Measurements from ENCODE around the gene ALKBH7.
"Not testable (repeated sequence)": the region's sequence is repeated elsewhere in the genome, so short reads cannot be mapped to it uniquely, and the experiment has no call there.

The ALKBH7 gene

DNA sequence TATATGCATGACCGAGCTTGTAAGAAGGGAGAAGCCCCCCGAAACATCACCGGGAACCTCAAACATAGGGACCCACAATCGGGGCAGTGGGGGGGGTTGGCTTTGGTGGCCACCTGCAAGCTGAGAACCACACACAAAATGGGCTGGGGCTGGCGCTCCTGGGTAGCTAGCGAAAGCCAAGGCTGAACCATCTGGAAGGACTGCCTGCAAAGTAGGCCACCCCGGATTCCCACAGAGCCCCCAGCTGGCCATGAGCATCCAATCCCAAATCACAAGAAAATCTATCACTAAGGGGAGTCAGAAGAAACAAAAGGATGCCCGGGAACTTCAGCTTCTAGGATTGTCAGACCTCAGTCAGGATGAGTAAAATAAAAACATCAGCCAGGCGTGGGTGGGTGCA lies 5.9 kb downstream of the ALKBH7 start:
- H3K9me3 Mint-ChIP-seq, result no peaks in the 10 kb centered on the region
- no peak overlapping the region for H3K27ac Mint-ChIP-seq
- peaks cover 4% of the 10 kb centered on the region for H3K4me1 Mint-ChIP-seq (ENCODE audit: low read depth)
- peaks cover 61% of the 10 kb centered on the region for H3K36me3 Mint-ChIP-seq (ENCODE audit: low read depth)
- H3K4me3 Mint-ChIP-seq, result no peak overlapping the region
- DNase-seq, result no peak
- no peaks in the 10 kb centered on the region for H3K27me3 Mint-ChIP-seq

DNA sequence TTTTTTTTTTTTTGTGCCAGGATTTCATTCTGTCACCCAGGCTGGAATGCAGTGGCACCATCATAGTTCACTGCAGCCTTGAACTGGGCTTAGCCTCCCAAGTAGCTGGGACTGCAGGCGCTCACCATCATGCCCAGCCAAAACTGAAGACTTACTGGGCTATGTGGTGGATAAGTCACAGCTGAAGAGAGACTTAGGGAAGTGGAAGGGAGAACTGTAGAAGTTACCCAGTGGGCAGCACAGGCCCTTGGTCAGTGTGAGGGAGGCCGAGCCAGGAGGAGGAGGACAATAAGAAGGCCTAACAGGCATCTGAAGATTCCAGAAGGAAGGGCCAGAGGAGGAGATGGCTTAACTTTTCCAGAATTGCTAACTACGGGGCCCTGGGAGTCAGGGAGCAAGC lies 7.2 kb downstream of the ALKBH7 start:
- Mint-ChIP-seq H3K9me3 (no peaks in the 10 kb centered on the region), H3K4me1 (ENCODE audit: low read depth) (no peaks in the 10 kb centered on the region), H3K36me3 (ENCODE audit: low read depth) (peaks cover 70% of the 10 kb centered on the region), H3K4me3 (no peak overlapping the region), H3K27me3 (no peaks in the 10 kb centered on the region), H3K27ac (no peak overlapping the region)
- DNase-seq, result no peak

DNA sequence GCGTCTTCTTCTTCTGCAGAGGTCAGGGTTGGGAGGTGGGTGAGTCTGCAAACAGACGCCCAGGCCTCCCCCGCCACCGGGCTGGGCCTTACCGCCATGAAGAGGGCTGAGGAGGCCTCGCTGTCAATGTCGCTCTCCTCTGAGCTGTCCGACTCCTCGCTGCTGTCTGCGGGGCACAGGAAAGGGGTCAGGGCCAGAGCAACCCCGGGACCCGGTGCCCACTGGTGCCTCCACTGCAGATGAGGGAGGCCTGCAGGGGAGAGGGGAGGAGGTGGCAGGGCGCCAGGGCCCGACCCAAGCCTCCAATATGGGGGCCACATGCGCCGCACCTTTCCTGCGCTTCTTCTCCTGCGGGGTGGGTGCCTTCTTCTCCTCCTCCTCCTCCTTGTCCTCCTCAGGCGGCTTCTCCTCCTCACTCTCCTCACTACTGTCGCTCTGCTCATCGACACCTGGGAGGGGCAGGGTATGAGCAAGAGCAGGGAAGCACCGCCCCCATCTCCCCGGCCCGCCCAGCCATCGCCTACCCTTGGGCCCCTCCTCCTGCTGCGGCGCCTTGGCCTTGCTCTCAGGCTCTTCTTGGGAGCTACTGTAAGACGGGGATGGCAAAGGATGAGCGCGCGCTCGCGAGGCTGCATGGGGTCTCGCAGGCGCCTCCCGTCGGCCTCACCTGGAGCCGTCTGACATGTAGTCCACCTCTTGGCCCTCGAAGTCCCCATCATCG lies 8.6 kb downstream of the ALKBH7 start:
- peaks cover 82% of the 10 kb centered on the region for H3K36me3 Mint-ChIP-seq (ENCODE audit: low read depth)
- H3K9me3 Mint-ChIP-seq, result no peaks in the 10 kb centered on the region
- H3K4me1 Mint-ChIP-seq (ENCODE audit: low read depth), result no peaks in the 10 kb centered on the region
- H3K4me3 Mint-ChIP-seq, result no peak overlapping the region
- DNase-seq, result no peak
- H3K27me3 Mint-ChIP-seq, result no peaks in the 10 kb centered on the region
- H3K27ac Mint-ChIP-seq, result no peak overlapping the region

DNA sequence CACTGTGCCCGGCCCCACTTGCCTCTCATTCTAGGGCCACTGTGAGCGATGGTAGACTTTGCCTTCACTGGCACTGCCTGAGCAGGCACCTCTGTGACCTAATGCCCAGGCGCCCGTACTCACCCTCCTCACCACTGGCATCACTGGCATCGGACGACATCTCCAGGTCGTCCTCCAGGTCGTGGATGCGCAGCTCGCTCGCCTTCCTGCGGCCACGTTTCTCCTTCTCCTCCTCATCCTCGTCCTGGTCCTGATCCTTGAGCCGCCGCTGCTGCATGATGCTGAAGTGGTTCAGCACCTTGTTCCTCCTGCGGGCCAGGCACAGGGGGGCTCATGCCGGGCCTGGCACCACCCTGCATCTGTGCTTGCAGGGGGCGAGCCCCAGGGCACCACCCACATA lies 10.6 kb downstream of the ALKBH7 start:
- no peak overlapping the region for H3K27ac Mint-ChIP-seq
- peaks cover 92% of the 10 kb centered on the region for H3K36me3 Mint-ChIP-seq (ENCODE audit: low read depth)
- no peak for DNase-seq
- H3K9me3 Mint-ChIP-seq, result no peaks in the 10 kb centered on the region
- H3K4me1 Mint-ChIP-seq (ENCODE audit: low read depth), result peaks cover under 1% of the 10 kb centered on the region
- no peaks in the 10 kb centered on the region for H3K27me3 Mint-ChIP-seq
- no peak overlapping the region for H3K4me3 Mint-ChIP-seq

DNA sequence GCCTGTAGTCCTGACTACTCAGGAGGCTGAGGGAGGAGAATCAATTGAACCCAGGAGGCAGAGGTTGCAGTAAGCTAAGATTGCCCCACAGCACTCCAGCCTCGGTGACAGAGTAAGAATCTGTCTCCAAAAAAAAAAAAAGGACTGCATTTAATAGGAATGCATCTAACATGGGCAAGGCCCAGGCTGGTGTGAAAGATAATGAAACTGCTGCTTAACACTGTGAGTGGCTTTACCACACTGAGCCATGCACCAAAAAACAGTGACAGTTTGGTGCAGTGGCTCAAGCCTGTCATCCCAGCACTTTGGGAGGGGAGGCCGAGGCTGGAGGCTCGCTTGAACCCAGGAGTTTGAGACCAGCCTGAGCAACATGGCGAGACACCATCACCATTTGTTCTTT lies 11.8 kb downstream of the ALKBH7 start:
- Mint-ChIP-seq H3K4me3 (no peak overlapping the region), H3K27me3 (no peaks in the 10 kb centered on the region), H3K27ac (no peak overlapping the region), H3K9me3 (no peaks in the 10 kb centered on the region), H3K4me1 (ENCODE audit: low read depth) (peaks cover 3% of the 10 kb centered on the region), H3K36me3 (ENCODE audit: low read depth) (peaks cover 91% of the 10 kb centered on the region)
- DNase-seq, result no peak

DNA sequence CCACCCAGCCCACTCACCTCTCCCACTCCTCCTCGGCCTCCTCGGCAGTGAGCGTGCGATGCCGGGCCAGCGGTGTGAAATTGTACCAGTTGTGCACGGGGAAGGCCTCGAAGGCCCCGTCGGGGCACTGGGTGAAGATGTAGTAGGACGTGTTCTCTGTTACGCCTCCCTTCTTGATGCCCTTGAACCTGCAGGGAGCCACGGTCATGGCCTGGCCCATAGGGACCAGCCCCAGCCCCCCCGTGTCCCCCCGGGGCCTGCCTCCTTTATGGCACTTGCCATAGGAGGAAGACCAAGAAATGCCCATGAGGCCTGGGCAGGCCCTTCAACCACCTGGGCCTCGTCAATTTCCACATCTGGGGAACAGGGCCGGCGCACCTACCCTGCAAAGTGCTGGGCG lies 14.8 kb downstream of the ALKBH7 start:
- no peak overlapping the region for H3K27ac Mint-ChIP-seq
- peaks cover 16% of the 10 kb centered on the region for H3K4me1 Mint-ChIP-seq (ENCODE audit: low read depth)
- DNase-seq, result no peak
- peaks cover 89% of the 10 kb centered on the region for H3K36me3 Mint-ChIP-seq (ENCODE audit: low read depth)
- no peak overlapping the region for H3K4me3 Mint-ChIP-seq
- no peaks in the 10 kb centered on the region for H3K9me3 Mint-ChIP-seq
- H3K27me3 Mint-ChIP-seq, result no peaks in the 10 kb centered on the region

DNA sequence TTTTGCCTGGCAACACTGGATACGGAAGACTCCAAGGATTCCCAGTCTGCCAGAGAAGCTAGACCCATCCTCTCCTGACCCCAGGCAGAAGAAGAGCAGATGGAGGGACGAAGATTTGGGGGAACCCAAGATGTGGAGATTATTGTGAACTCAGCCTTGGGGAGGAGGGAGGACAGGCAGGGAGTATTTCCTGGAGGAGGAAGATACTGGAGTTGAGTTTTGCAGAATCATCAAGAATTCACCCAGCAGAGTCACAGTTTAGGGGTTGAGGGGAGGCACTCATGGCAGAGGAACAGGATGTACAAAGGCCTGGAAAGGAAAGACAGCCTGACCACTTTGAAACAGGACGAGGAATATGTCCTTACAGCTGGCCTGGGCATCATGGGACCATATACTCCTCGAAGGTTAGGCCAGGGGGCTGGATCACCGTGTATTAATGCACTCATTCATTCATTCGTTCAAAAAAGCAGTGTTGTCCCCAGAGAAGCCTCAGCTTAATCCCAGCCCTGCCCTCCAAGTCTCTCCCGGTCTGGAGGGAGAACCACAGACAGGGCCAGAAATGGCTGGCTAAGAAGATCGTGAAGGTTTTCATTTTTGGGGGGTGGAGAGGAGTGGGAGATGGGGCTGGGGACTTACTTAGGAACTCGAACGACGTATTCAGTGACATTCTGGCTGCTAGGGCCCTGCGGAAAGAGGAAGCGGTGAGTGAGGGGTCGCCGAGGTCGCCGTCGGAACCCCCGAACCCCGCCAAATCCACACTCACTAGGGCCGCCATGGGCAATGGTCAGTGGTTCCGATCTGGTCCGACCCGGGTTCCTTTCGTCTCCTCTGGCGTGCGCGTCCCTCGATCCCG lies 19.9 kb downstream of the ALKBH7 start:
- Mint-ChIP-seq H3K4me1 (ENCODE audit: low read depth) (peaks cover 33% of the 10 kb centered on the region), H3K36me3 (ENCODE audit: low read depth) (peaks cover 54% of the 10 kb centered on the region), H3K9me3 (no peaks in the 10 kb centered on the region), H3K27me3 (no peaks in the 10 kb centered on the region), H3K27ac (peak overlapping the region; percentile 99), H3K4me3 (peak overlapping the region; percentile 98)
- no peak for DNase-seq

DNA sequence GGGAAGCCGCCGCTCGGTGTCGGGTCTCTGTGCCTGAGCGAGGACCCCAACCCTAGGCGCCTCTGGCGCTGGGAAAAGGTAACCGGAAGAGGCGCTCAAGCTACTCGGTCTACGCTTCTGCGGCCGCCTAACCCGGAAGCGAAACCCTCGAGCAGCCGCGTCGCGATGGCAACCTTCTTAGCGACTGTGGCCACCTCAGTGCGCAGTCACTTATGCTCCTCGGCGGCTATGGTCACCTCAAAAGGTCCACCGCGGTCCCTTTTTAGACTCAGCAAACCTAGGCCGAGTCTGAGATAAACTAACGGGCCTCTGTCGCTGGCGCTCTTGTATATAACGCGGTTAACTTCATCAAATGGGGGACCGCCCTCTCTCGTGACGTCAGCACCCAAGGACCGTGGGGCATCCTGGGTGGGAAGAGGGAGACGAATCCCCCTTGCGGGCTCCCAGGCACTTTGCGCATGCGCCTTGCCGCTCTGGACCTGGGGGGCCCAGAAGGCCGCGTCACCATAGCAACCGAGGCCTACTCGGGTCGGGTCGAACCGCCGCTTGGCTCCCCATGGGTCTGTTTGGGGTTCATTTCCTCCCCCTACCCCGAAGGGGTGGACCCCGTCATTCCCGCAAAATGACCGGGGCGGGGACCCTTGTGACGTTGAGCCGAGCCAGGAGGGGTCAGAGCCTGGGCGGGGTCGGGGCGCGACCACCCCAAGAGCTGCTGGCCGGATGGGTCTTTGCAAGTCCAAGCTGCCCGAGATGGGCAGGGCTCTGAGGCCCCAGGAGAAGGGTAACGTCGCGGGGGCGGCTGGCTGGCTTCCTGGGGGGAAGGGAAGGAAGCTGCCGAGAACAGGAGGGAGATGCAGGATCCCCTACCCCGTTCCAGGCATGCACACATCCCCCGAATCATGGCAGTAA lies 20.7 kb downstream of the ALKBH7 start, which contains the start of gene GTF2F1:
GTF2F1 (minus strand) TSS at position 91 of the 909 bp plus-strand sequence. CDS start 169 bp downstream, outside the sequence.
- Mint-ChIP-seq H3K27me3 (no peaks in the 10 kb centered on the region), H3K27ac (peak within 1 kb of the TSS; percentile 99)

DNA sequence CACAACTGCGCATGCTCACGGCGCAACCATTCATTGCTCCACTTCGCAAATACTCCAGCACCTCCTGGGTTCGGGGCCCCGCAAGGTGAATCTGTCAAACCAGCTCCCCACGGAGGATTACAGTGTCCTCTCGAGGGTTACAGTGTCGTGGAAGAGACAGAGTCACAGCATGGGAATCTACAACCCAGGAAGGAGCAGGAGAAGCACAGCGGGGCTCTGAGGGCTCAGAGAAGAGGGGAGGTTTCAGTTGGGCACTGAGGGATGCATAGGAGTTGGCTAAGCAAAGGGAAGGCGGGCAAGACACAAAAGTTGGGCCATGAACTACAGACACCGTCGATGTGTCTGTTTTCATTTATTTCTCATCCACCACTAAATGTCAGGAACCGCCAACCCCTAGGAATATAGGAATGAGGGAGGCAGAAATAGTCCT lies 21.4 kb downstream of the ALKBH7 start:
- Mint-ChIP-seq H3K9me3 (no peaks in the 10 kb centered on the region), H3K27ac (peak overlapping the region; percentile 99), H3K36me3 (ENCODE audit: low read depth) (peaks cover 38% of the 10 kb centered on the region), H3K27me3 (no peaks in the 10 kb centered on the region), H3K4me3 (peak overlapping the region; percentile 98), H3K4me1 (ENCODE audit: low read depth) (peaks cover 30% of the 10 kb centered on the region)
- no peak for DNase-seq

More for the DNA sequence above, 20.7 kb downstream of the ALKBH7 start, which contains the start of gene GTF2F1:
- H3K4me1 Mint-ChIP-seq (ENCODE audit: low read depth), result peaks cover 32% of the 10 kb centered on the region
- no peaks in the 10 kb centered on the region for H3K9me3 Mint-ChIP-seq
- DNase-seq, result peak; percentile 95
- peaks cover 45% of the 10 kb centered on the region for H3K36me3 Mint-ChIP-seq (ENCODE audit: low read depth)
- H3K4me3 Mint-ChIP-seq, result peak within 1 kb of the TSS; percentile 98

DNA sequence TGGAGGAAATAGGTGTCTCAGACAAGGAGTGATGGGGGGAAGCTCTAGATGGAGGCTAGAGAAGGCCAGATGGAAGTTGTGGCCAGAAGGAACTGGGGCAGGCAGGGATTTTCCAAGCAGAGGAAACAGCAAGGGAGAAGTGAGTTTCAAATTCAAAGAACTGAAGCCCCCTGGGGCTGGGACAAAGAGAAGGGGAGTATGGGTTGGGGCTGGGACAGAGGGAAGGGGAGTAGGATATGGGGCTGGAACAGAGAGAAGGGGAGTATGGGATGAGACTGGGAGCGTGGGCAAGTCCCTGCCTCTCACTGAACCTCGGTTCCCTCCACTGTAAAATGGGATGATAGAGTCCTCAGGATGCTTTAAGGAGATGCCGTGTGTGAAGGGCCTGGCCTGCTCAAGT lies 22.2 kb downstream of the ALKBH7 start:
- H3K27me3 Mint-ChIP-seq, result no peaks in the 10 kb centered on the region
- peaks cover 31% of the 10 kb centered on the region for H3K36me3 Mint-ChIP-seq (ENCODE audit: low read depth)
- DNase-seq, result no peak
- H3K4me1 Mint-ChIP-seq (ENCODE audit: low read depth), result peaks cover 30% of the 10 kb centered on the region
- no peaks in the 10 kb centered on the region for H3K9me3 Mint-ChIP-seq
- H3K4me3 Mint-ChIP-seq, result peak overlapping the region; percentile 15
- H3K27ac Mint-ChIP-seq, result peak overlapping the region; percentile 34

DNA sequence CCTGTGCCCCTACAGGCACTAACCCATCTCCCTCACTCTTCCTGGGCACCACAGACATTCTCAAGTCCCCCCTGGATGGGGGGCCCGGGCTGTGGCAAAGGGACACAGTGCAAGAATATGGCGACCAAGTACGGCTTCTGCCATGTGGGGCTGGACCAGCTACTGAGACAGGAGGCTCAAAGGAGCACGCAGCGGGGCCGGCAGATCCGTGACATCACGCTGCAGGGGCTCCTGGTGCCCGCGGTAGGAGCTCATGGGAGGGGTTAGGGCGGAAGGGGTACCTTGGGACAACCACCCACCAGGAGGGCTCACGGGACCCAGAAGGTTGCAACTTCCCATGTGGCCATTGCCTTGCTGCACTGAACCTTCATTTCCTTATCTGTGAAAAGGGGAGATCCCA lies 23.7 kb downstream of the ALKBH7 start:
- no peak for DNase-seq
- no peak overlapping the region for H3K27ac Mint-ChIP-seq
- peaks cover 26% of the 10 kb centered on the region for H3K4me1 Mint-ChIP-seq (ENCODE audit: low read depth)
- H3K4me3 Mint-ChIP-seq, result no peak overlapping the region
- H3K27me3 Mint-ChIP-seq, result no peaks in the 10 kb centered on the region
- H3K9me3 Mint-ChIP-seq, result no peaks in the 10 kb centered on the region
- H3K36me3 Mint-ChIP-seq (ENCODE audit: low read depth), result peaks cover 20% of the 10 kb centered on the region

DNA sequence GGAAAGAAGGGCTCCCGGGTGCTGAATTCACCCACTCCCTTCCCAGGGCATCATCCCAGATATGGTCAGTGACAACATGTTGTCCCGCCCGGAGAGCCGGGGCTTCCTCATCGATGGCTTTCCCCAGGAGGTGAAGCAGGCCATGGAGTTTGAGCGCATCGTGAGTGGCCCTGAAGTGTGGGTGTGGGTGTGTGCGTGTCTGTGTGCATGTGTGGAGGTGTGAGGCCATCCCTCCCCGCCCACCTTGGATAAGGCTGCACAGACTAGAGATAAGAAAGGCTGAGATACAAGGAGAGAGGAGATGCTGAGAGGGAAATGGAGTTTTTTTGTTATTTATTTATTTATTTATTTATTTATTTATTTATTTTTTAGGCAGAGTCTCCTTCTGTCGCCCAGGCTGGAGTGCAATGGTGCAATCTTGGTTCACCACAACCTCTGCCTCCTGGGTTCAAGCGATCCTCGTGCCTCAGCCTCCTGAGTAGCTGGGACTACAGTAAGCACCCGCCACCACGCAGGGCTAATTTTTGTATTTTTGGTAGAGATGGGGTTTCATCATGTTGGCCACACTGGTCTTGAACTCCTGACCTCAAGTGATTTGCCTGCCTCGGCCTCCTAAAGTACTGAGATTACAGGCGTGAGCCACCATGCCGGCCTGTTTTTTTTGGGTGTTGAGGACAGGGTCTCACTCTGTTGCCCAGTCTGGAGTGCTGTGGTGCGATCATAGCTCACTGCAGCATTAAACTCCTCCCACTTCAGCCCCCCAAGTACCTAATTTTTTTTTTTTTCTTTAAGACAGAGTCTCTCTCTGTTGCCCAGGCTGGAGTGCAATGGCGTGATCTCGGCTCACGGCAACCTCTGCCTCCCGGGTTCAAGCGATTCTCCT lies 27.7 kb downstream of the ALKBH7 start:
- not testable (repeated sequence) for H3K27me3 Mint-ChIP-seq; DNase-seq; H3K4me3 Mint-ChIP-seq; H3K9me3 Mint-ChIP-seq; H3K4me1 Mint-ChIP-seq (ENCODE audit: low read depth); H3K36me3 Mint-ChIP-seq (ENCODE audit: low read depth); H3K27ac Mint-ChIP-seq

DNA sequence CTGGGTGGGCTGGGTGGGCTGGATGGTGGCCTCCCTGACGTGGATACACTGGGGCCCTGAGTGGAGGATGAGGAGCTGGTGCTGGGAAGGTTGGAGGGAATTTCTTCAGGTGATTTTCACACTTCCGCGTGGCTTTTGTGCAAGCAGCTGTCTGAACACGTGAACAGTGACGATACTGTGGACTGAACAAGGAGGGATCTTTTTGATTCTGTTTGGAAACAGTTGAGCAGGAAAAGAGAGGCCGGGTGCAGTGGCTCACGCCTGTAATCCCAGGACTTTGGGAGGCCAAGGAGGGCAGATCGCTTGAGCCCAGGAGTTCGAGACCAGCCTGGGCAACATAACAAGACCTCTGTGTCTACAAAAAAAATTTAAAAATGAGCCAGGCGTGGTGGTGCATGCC lies 29.5 kb downstream of the ALKBH7 start:
- Mint-ChIP-seq H3K4me3 (no peak overlapping the region), H3K4me1 (ENCODE audit: low read depth) (no peaks in the 10 kb centered on the region), H3K27ac (no peak overlapping the region), H3K27me3 (no peaks in the 10 kb centered on the region), H3K9me3 (no peaks in the 10 kb centered on the region), H3K36me3 (ENCODE audit: low read depth) (no peaks in the 10 kb centered on the region)
- DNase-seq, result no peak
